ENCODE data around the gene PRPF6.

Gene PRPF6

DNA sequence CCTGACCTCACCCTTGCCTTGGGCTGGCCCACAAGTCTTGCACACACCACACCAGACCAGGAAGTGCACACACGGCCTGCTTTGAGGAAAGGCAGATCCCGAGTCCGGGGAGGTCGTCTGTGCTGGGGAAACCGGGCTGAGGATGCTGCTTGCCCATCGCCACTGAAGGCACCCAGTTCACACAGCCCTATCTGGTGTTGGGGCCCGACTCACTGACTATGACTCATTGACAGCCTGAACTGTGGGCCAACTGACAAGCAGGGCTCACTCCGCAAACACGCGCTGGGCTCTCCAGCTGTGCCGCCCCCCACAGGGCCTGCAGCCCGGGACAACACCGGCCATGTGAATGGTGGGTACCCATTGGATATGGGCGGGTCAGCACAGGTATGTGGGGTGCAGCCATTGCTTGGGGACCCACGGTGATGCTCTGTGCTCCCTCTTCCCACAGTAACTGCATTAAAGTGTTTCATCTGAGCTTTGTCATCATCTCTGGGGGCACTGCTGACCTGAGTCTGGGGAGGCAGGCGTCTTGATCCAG, 3.1 kb upstream of the PRPF6 start:
- TF ChIP-seq, protein P1, sequence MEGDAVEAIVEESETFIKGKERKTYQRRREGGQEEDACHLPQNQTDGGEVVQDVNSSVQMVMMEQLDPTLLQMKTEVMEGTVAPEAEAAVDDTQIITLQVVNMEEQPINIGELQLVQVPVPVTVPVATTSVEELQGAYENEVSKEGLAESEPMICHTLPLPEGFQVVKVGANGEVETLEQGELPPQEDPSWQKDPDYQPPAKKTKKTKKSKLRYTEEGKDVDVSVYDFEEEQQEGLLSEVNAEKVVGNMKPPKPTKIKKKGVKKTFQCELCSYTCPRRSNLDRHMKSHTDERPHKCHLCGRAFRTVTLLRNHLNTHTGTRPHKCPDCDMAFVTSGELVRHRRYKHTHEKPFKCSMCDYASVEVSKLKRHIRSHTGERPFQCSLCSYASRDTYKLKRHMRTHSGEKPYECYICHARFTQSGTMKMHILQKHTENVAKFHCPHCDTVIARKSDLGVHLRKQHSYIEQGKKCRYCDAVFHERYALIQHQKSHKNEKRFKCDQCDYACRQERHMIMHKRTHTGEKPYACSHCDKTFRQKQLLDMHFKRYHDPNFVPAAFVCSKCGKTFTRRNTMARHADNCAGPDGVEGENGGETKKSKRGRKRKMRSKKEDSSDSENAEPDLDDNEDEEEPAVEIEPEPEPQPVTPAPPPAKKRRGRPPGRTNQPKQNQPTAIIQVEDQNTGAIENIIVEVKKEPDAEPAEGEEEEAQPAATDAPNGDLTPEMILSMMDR (conservative IDR thresholded peaks at IDR 0.05; ENCODE audit: low read length): no peak
- no peak for TF ChIP-seq EZH2phosphoT487 (IDR thresholded peaks at IDR 0.05; ENCODE audit: borderline replicate concordance)
- Histone ChIP-seq H3K9me2 (replicated peaks; ENCODE audit: low read depth, low read length) (no peaks in the 10 kb centered on the region), H3K4me2 (ENCODE audit: low read depth, low read length, poor library complexity, severe bottlenecking) (peak overlapping the region; percentile 92), H4K20me1 (ENCODE audit: insufficient read depth, low read length, poor library complexity, severe bottlenecking) (peaks cover 8% of the 10 kb centered on the region), H3F3A (ENCODE audit: low read depth) (0 out of 2 replicates have a peak, but pooled peaks cover 7% of the 10 kb centered on the region), H3K79me2 (ENCODE audit: insufficient read depth, low read length) (peaks cover 25% of the 10 kb centered on the region), H3K36me3 (ENCODE audit: insufficient read depth, low read length) (no peaks in the 10 kb centered on the region), H3K4me3 (ENCODE audit: low read length, poor library complexity, severe bottlenecking) (peak overlapping the region; percentile 90), H3K27me3 (ENCODE audit: insufficient read depth, low read length, poor library complexity, severe bottlenecking) (no peaks in the 10 kb centered on the region), H2AFZ (ENCODE audit: low read length) (no peak overlapping the region), H3K4me1 (ENCODE audit: insufficient read depth, low read length, poor library complexity, severe bottlenecking) (peaks cover 39% of the 10 kb centered on the region), H3K9ac (ENCODE audit: low read depth, low read length, poor library complexity, severe bottlenecking) (peak overlapping the region; percentile 88), H3K9me3 (ENCODE audit: insufficient read depth, low read depth, low read length) (no peaks in the 10 kb centered on the region)

DNA sequence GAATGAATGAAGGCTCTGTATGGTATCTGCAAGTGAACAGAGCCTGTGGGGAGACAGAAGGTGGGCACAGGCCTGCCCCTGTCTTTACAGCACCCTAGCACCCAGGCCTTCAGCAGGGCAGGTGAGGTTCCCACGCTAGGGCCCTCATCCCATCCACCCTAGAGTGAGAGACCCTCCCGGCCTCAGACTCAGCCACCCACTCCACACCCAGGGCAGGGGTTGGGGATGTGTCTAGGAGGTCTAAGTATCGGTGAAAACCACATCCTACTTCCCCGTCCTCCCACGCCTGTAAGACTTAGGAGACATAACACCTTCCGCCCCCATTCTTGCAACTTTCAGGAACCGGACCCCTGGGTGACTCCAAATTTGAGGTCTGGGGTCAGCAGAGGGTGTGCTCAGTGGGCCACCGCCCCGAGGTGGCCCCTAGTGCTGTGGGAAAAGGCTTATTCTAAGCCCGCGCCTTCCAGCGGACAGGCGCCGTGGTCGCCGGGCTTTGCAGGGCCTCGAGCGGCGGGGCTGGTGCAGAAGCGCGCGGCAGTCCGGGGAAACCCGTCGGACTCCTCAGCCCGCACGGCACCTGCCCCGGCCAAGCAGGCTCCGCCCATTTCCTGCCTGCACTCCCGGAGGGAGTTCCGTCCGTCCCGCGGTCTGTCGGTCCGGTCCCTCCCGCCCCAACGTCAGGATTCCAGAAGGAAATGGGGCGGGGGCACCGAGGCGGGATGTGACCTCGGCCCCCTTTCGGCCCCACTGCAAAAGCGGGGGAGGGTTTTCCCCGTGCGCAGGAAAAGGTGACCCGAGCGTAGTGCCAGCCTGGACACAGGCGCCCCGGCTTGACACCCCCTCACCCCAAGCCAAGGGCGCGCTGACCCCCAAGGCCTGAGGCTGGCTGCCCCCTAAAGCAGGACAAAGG, 2.4 kb upstream of the PRPF6 start:
- Histone ChIP-seq H3K4me3 (ENCODE audit: low read length, poor library complexity, severe bottlenecking) (peak overlapping the region; percentile 90), H3K79me2 (ENCODE audit: insufficient read depth, low read length) (peaks cover 31% of the 10 kb centered on the region), H3K9me2 (replicated peaks; ENCODE audit: low read depth, low read length) (no peaks in the 10 kb centered on the region), H3F3A (ENCODE audit: low read depth) (0 out of 2 replicates have a peak, but pooled peaks cover 7% of the 10 kb centered on the region), H3K36me3 (ENCODE audit: insufficient read depth, low read length) (0 out of 2 replicates have a peak, but pooled peaks cover 3% of the 10 kb centered on the region), H3K9ac (ENCODE audit: low read depth, low read length, poor library complexity, severe bottlenecking) (peak overlapping the region; percentile 88), H3K4me2 (ENCODE audit: low read depth, low read length, poor library complexity, severe bottlenecking) (peak overlapping the region; percentile 92), H3K4me1 (ENCODE audit: insufficient read depth, low read length, poor library complexity, severe bottlenecking) (peaks cover 44% of the 10 kb centered on the region), H3K27me3 (ENCODE audit: insufficient read depth, low read length, poor library complexity, severe bottlenecking) (no peaks in the 10 kb centered on the region), H4K20me1 (ENCODE audit: insufficient read depth, low read length, poor library complexity, severe bottlenecking) (peaks cover 11% of the 10 kb centered on the region), H2AFZ (ENCODE audit: low read length) (peak overlapping the region; percentile 70), H3K9me3 (ENCODE audit: insufficient read depth, low read depth, low read length) (no peaks in the 10 kb centered on the region)
- TF ChIP-seq, protein P1 (conservative IDR thresholded peaks at IDR 0.05; ENCODE audit: low read length): no peak
- TF ChIP-seq EZH2phosphoT487 (IDR thresholded peaks at IDR 0.05; ENCODE audit: borderline replicate concordance): no peak

DNA sequence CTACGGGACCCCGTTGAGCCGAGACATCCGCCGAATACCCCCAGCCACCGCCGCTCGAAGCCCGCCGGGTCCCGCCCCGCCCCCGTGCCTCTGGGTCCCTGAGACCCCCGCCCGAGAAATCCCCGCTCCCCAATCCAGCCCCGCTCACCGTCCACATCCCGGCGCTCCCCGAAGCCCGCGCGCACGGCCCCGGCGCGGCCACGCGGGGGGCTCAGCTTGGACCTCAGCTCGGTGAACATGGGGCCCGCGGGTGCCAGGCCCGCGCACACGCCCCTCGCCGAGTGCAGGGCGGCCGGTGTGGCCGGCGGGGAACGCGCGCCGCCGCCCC, 1.7 kb upstream of the PRPF6 start:
- Histone ChIP-seq H3K9ac (ENCODE audit: low read depth, low read length, poor library complexity, severe bottlenecking) (peak overlapping the region; percentile 88), H3K9me2 (replicated peaks; ENCODE audit: low read depth, low read length) (no peaks in the 10 kb centered on the region), H3K27me3 (ENCODE audit: insufficient read depth, low read length, poor library complexity, severe bottlenecking) (no peaks in the 10 kb centered on the region), H3K9me3 (ENCODE audit: insufficient read depth, low read depth, low read length) (no peaks in the 10 kb centered on the region), H3F3A (ENCODE audit: low read depth) (0 out of 2 replicates have a peak, but pooled peaks cover 7% of the 10 kb centered on the region), H3K79me2 (ENCODE audit: insufficient read depth, low read length) (peaks cover 37% of the 10 kb centered on the region), H2AFZ (ENCODE audit: low read length) (peak overlapping the region; percentile 70), H3K36me3 (ENCODE audit: insufficient read depth, low read length) (0 out of 2 replicates have a peak, but pooled peaks cover 3% of the 10 kb centered on the region), H4K20me1 (ENCODE audit: insufficient read depth, low read length, poor library complexity, severe bottlenecking) (peaks cover 15% of the 10 kb centered on the region), H3K4me2 (ENCODE audit: low read depth, low read length, poor library complexity, severe bottlenecking) (peak overlapping the region; percentile 92), H3K4me1 (ENCODE audit: insufficient read depth, low read length, poor library complexity, severe bottlenecking) (peaks cover 44% of the 10 kb centered on the region), H3K4me3 (ENCODE audit: low read length, poor library complexity, severe bottlenecking) (peak overlapping the region; percentile 90)
- TF ChIP-seq, protein P1 (conservative IDR thresholded peaks at IDR 0.05; ENCODE audit: low read length): no peak
- no peak for TF ChIP-seq EZH2phosphoT487 (IDR thresholded peaks at IDR 0.05; ENCODE audit: borderline replicate concordance)

All from Loucy (cell line).